8988T (cell line): ENCODE measurements around the gene FAM236B.
"Not testable (repeated sequence)": the region's sequence is repeated elsewhere in the genome, so short reads cannot be mapped to it uniquely, and the experiment has no call there.

Source experiments
- DNase-seq: peaks from one replicate; pipeline ENCODE4 v3.0.0; 2011

Gene FAM236B

GRCh38 chrX:72782560-72782959 is at the start of gene FAM236B:
TSS of gene FAM236B (minus strand) at chrX:72782660. CDS start at chrX:72782560, 100 bp downstream.
- not testable (repeated sequence) for DNase-seq

DNA sequence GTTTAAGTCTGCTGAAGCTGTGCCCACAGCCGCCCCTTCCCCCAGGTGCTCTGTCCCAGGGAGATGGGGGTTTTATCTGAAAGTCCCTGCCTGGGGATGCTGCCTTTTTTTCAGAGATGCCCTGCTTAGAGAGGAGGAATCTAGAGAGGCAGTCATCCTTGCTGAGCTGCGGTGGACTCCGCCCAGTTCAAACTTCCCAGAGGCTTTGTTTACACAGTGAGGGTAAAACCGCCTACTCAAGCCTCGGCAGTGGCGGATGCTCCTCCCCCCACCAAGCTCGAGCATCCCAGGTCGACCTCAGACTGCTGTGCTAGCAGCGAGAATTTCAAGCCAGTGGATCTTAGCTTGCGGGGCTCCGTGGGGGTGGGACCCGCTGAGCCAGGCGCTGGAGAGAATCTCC is 48.2 kb upstream of the FAM236B start:
- DNase-seq, result not testable (repeated sequence)

DNA sequence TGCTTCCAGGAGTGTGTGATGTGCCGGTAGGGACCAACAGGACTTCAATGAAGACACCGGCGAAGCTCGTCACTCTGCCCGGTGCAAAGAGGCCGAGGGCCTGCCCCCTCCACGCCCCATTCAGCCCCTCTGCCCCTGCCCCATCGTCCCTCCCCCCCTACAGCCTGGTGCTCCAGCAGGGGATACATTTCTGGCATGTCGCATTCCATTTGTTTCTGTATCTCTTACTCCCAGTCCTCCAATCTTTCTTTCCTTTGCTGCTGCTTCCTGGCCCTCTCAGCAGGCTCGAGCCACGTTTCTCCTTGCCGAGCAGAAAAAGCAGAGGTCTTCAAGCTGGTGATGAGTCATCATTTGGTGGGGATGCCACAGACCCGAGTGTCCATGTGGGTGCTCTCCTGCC is 25.6 kb upstream of the FAM236B start, which contains the start of gene FAM236D:
Gene FAM236D, minus strand, starts transcription at position 101 of the 400 bp plus-strand sequence. Its CDS starts 100 bp downstream, at position 1.
- not testable (repeated sequence) for DNase-seq

DNA sequence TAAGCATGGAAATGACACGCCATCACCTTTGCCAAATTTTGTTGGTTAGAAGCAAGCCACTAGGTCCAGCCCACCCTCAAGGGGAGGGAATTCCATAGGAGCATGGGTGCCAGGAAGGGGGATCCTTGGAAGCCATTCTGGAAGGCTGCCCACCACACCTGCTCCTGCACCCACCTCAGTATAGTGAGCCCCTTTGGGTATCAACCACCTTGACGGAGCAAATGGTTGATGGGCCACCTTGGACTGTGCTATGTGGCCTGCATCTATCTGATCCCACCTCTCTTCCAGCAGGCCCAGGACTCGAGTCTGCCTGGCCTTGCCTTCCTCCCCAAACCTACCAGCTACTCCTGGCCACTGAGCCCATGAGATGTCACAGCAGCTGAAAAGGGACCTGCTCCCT is 7.9 kb upstream of the FAM236B start:
- DNase-seq, result not testable (repeated sequence)

GRCh38 chrX:72788142-72788541 is 5.7 kb upstream of the FAM236B start:
- not testable (repeated sequence) for DNase-seq

GRCh38 chrX:72783964-72784363 is 1.5 kb upstream of the FAM236B start:
- not testable (repeated sequence) for DNase-seq

DNA sequence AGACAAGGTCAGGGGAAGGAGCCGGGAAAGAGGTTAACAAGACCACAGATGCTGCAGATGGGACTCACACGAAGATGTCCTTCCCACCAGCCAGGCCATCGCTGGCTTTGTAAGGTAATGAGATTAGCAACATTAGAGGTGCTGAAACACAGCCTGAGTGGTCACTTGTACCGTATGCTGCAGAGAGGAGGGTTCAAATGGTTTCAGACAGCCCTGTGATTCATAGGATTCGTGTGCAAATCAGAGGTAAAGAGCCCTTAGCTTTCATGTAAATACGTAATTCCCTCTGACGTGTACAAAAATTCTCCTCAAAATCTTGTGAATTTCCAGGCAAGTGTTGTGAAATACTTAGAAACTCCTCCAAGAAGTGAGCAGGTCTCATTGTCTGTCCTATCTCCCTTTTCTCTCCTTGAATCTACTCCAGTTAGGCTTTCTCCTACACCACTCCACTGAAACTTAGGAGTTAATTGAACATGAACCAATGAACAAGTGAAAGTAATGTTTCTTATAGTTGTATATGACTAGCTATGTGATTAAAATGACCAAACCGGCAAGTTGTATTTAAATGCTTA is 991 bp upstream of the FAM236B start:
- DNase-seq, result not testable (repeated sequence)

- not testable (repeated sequence) for DNase-seq
These were observed 4.3 kb downstream of the FAM236B start for GRCh38 chrX:72778146-72778545.

DNA sequence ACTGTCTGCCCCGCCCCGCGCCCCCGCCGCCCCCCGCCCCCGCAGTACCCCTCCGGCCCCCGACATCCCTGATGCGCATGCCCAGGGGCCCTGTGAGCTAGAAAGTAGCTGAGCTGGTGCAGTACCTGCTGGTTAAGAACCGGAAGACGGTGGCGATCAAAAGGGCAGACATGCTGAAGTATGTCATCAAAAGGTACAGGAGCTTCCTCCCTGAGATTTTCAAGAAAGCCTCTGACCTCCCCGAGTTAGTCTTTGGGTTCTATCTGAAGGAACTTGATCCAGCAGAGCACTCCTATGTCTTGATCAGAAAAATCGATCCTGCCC is 5.0 kb downstream of the FAM236B start:
- DNase-seq, result not testable (repeated sequence)

- not testable (repeated sequence) for DNase-seq
These were observed 5.6 kb downstream of the FAM236B start, which contains the start of gene DMRTC1B for GRCh38 chrX:72776653-72777466. TSS of gene DMRTC1B (plus strand) at chrX:72776890. CDS start at chrX:72845136, 68,246 bp downstream.

DNA sequence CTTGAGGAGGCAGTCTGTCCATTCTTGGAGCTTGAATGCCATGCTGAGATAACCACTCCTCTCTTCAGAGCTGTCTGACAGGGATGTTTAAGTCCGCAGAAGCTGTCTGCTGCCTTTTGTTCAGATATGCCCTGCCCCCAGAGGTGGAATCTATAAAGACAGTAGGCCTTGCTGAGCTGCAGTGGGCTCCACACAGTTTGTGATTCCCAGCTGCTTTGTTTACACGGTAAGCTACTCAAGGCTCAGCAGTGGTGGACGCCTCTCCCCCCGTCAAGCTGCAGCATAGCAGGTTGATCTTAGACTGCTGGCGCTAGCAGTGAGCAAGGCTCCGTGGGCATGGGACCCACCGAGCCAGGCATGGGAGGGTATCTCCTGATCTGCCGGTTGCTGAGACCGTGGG is 22.0 kb downstream of the FAM236B start:
- not testable (repeated sequence) for DNase-seq

GRCh38 chrX:72748545-72748944 is 33.9 kb downstream of the FAM236B start:
- DNase-seq, result not testable (repeated sequence)

DNA sequence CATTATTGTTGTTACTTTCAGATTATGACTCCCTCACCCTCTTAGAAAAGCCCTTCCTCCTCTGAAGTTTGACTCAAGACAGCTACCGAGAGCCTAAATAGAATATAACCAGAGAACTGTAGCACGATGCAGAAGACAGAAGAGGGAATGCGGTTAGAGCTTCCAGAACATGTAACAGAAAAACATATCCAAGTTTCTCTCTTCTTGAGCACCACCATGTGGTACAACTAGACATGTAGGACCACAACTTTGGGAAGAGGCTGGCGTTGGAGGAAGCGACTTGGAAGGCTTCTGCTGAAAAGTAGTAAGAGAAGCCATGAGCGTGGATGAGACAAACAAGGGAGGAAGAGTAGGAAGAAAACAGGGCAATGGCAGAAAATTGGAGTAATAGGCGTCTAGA is 36.9 kb downstream of the FAM236B start:
- DNase-seq, result not testable (repeated sequence)

DNA sequence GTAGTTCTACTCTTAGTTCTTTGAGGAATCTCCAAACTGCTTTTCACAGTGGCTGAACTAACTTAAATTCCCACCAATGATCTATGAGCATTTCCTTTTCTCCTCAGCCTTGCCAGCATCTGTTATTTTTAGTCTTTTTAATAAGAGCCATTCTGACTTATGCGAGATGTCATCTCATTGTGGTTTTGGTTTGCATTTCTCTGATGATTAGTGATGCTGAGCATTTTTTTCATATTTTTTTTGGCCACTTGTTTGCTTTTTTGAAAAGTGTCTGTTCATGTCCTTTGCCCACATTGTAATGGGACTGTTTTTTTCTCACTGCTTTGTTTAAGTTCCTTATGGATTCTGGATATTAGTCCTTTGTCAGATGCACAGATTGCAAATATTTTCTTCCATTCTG is 46.9 kb downstream of the FAM236B start:
- DNase-seq, result no peak

DNA sequence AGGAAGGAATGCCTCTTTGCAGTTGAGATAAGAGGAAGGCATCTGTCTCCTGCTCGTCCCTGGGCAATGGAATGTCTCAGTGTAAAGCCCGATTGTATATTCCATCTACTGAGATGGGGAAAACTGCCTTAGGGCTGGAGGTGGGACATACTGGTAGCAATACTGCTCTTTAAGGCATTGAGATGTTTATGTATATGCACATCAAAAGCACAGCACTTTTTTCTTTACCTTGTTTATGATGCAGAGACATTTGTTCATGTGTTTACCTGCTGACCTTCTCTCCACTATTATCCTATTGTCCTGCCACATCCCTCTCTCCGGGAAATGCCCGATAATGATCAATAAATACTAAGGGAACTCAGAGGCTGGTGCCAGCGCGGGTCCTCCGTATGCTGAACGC is 48.8 kb downstream of the FAM236B start:
- DNase-seq, result not testable (repeated sequence)
